ENCODE measurements around the gene ZCWPW1. TPM values are rescaled to one million over a fixed set of nuclear protein-coding genes. Genes with fewer than 3 reads are reported as not detected.
"Not testable (repeated sequence)": the region's sequence is repeated elsewhere in the genome, so short reads cannot be mapped to it uniquely, and the experiment has no call there.

ZCWPW1 gene
- total RNA-seq, 1 donor from 2014 or later, result 5.0 TPM

GRCh38 chr7:100443096-100443840 is 14.8 kb upstream of the ZCWPW1 start:
- Mint-ChIP-seq H3K27me3 (ENCODE audit: unreplicated experiment) (no peaks in the 10 kb centered on the region), H3K36me3 (ENCODE audit: unreplicated experiment) (no peaks in the 10 kb centered on the region), H3K27ac (ENCODE audit: unreplicated experiment) (no peak overlapping the region), H3K4me1 (ENCODE audit: unreplicated experiment) (peaks cover 9% of the 10 kb centered on the region), H3K4me3 (ENCODE audit: unreplicated experiment) (no peak overlapping the region), H3K9me3 (ENCODE audit: unreplicated experiment) (no peaks in the 10 kb centered on the region)
- no peak for DNase-seq (ENCODE audit: extremely low spot score, unreplicated experiment)
- no peak for TF ChIP-seq CTCF (IDR thresholded peaks at IDR 0.05)

GRCh38 chr7:100441641-100442535 is 13.4 kb upstream of the ZCWPW1 start:
- peaks cover 9% of the 10 kb centered on the region for H3K4me1 Mint-ChIP-seq (ENCODE audit: unreplicated experiment)
- no peaks in the 10 kb centered on the region for H3K36me3 Mint-ChIP-seq (ENCODE audit: unreplicated experiment)
- H3K27ac Mint-ChIP-seq (ENCODE audit: unreplicated experiment), result no peak overlapping the region
- no peaks in the 10 kb centered on the region for H3K9me3 Mint-ChIP-seq (ENCODE audit: unreplicated experiment)
- H3K4me3 Mint-ChIP-seq (ENCODE audit: unreplicated experiment), result no peak overlapping the region
- no peak for TF ChIP-seq CTCF (IDR thresholded peaks at IDR 0.05)
- DNase-seq (ENCODE audit: extremely low spot score, unreplicated experiment), result no peak
- H3K27me3 Mint-ChIP-seq (ENCODE audit: unreplicated experiment), result no peaks in the 10 kb centered on the region

- H3K27ac Mint-ChIP-seq (ENCODE audit: unreplicated experiment), result peak overlapping the region; percentile 72
- not testable (repeated sequence) for H3K4me3 Mint-ChIP-seq (ENCODE audit: unreplicated experiment); H3K27me3 Mint-ChIP-seq (ENCODE audit: unreplicated experiment); DNase-seq (ENCODE audit: extremely low spot score, unreplicated experiment); H3K9me3 Mint-ChIP-seq (ENCODE audit: unreplicated experiment); H3K36me3 Mint-ChIP-seq (ENCODE audit: unreplicated experiment)
- peaks cover 22% of the 10 kb centered on the region for H3K4me1 Mint-ChIP-seq (ENCODE audit: unreplicated experiment)
These were observed 10.7 kb upstream of the ZCWPW1 start for GRCh38 chr7:100439244-100439643.

- not testable (repeated sequence) for H3K9me3 Mint-ChIP-seq (ENCODE audit: unreplicated experiment); H3K27ac Mint-ChIP-seq (ENCODE audit: unreplicated experiment); H3K27me3 Mint-ChIP-seq (ENCODE audit: unreplicated experiment); H3K36me3 Mint-ChIP-seq (ENCODE audit: unreplicated experiment); DNase-seq (ENCODE audit: extremely low spot score, unreplicated experiment); H3K4me3 Mint-ChIP-seq (ENCODE audit: unreplicated experiment)
- H3K4me1 Mint-ChIP-seq (ENCODE audit: unreplicated experiment), result peaks cover 22% of the 10 kb centered on the region
These were observed 10.2 kb upstream of the ZCWPW1 start for GRCh38 chr7:100438731-100439130.

GRCh38 chr7:100438172-100438571 is 9.7 kb upstream of the ZCWPW1 start:
- Mint-ChIP-seq H3K9me3 (ENCODE audit: unreplicated experiment) (no peaks in the 10 kb centered on the region), H3K27me3 (ENCODE audit: unreplicated experiment) (no peaks in the 10 kb centered on the region), H3K36me3 (ENCODE audit: unreplicated experiment) (peaks cover 10% of the 10 kb centered on the region), H3K27ac (ENCODE audit: unreplicated experiment) (peak overlapping the region; percentile 38), H3K4me1 (ENCODE audit: unreplicated experiment) (peaks cover 22% of the 10 kb centered on the region), H3K4me3 (ENCODE audit: unreplicated experiment) (no peak overlapping the region)
- no peak for TF ChIP-seq CTCF (IDR thresholded peaks at IDR 0.05)
- DNase-seq (ENCODE audit: extremely low spot score, unreplicated experiment), result no peak
